ENCODE results near the gene NACC2. TPM values are rescaled to one million over a fixed set of nuclear protein-coding genes. Genes with fewer than 3 reads are reported as not detected.

The NACC2 gene
- total and polyA plus RNA-seq, 9 of the 15 experiments (the other 6 are each of a cell fraction or from before 2014, with no cell fraction given), result 0.70 to 25.1 (median 5.6) TPM

DNA sequence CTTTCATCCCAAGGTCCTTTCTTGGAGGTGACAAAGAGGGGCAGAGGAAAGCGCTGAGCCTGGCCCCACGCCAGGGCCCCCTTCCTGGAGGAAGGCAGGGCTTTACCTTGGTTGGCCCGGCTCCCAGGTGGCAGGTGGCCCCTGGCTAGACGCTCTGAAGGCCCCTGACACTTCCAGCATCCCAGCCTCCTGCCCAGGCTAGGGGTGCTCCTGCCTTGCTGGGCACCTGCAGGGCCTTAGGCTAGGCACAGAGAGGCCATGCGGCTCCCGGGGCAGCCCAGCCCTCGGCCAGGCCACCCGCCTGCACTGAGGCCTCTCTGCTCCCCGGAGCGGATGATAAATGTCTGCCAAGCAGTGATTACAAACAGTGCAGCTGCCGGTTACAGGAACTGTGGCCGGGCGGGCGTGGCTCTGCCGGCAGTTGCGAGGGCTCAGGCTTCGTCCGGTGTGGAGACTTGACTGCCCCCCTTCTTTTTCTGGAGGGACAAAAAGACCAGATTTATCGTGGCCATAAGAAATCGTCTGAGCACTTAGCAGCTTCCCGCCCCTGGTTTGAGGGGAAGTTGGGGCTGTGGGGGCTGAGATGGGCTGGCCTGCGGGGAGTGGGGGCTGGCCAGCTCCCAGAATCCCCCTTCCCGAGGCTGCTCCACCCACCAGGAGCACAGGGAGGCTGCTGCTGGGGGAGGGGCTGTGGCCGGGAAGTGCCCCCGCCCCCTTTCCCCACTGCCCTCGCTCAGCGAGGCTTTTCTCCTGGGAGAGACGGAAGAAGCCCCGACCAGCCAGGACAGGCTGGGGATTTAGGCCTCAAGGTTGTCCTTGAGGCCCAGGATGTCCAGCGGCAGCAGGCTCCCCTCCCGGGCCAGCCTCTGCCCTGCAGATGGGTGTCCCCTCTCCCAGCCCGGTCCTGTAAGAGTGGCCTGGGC is 102.3 kb downstream of the NACC2 start (continued):
- TF ChIP-seq, protein P1, sequence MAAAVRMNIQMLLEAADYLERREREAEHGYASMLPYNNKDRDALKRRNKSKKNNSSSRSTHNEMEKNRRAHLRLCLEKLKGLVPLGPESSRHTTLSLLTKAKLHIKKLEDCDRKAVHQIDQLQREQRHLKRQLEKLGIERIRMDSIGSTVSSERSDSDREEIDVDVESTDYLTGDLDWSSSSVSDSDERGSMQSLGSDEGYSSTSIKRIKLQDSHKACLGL (CRISPR knock-in tag; IDR thresholded peaks at IDR 0.05; ENCODE audit: borderline replicate concordance, poor library complexity, severe bottlenecking), result no peak
- no peak for TF ChIP-seq TAF7 (tag; IDR thresholded peaks at IDR 0.05)
- TF ChIP-seq GTF2E2 (tag; IDR thresholded peaks at IDR 0.05), result no peak
- TF ChIP-seq, protein P2, sequence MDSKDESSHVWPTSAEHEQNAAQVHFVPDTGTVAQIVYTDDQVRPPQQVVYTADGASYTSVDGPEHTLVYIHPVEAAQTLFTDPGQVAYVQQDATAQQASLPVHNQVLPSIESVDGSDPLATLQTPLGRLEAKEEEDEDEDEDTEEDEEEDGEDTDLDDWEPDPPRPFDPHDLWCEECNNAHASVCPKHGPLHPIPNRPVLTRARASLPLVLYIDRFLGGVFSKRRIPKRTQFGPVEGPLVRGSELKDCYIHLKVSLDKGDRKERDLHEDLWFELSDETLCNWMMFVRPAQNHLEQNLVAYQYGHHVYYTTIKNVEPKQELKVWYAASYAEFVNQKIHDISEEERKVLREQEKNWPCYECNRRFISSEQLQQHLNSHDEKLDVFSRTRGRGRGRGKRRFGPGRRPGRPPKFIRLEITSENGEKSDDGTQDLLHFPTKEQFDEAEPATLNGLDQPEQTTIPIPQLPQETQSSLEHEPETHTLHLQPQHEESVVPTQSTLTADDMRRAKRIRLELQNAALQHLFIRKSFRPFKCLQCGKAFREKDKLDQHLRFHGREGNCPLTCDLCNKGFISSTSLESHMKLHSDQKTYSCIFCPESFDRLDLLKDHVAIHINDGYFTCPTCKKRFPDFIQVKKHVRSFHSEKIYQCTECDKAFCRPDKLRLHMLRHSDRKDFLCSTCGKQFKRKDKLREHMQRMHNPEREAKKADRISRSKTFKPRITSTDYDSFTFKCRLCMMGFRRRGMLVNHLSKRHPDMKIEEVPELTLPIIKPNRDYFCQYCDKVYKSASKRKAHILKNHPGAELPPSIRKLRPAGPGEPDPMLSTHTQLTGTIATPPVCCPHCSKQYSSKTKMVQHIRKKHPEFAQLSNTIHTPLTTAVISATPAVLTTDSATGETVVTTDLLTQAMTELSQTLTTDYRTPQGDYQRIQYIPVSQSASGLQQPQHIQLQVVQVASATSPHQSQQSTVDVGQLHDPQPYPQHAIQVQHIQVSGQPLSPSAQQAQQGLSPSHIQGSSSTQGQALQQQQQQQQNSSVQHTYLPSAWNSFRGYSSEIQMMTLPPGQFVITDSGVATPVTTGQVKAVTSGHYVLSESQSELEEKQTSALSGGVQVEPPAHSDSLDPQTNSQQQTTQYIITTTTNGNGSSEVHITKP (IDR thresholded peaks at IDR 0.05; ENCODE audit: partially characterized antibody), result no peak
- TF ChIP-seq PRPF4 (IDR thresholded peaks at IDR 0.05; ENCODE audit: insufficient read depth, low read depth, low read length, poor library complexity, severe bottlenecking), result no peak
- peak; percentile 70 for TF ChIP-seq RBFOX2 (IDR thresholded peaks at IDR 0.05; ENCODE audit: low read depth, low read length)
- TF ChIP-seq CHCHD3 (CRISPR knock-in tag; IDR thresholded peaks at IDR 0.05), result no peak
- peak; percentile 60; the same call in 1 of the 2 replicates for TF ChIP-seq NCOA1 (IDR thresholded peaks at IDR 0.05; ENCODE audit: low read depth)
- TF ChIP-seq ZNF165 (CRISPR knock-in tag; IDR thresholded peaks at IDR 0.05; ENCODE audit: borderline replicate concordance), result no peak
- TF ChIP-seq ETV1 (tag; conservative IDR thresholded peaks at IDR 0.05; ENCODE audit: low read depth), result peak; percentile 96
- no peak; the same call in 1 of the 2 replicates for TF ChIP-seq BACH1 (tag; IDR thresholded peaks at IDR 0.05)
- no peak for TF ChIP-seq ZNF551 (CRISPR knock-in tag; IDR thresholded peaks at IDR 0.05)
- no peak for TF ChIP-seq FOXK1 (CRISPR knock-in tag; IDR thresholded peaks at IDR 0.05; ENCODE audit: borderline replicate concordance)
- peak; percentile 85 for TF ChIP-seq SMAD1 (IDR thresholded peaks at IDR 0.05; ENCODE audit: low read depth, low read length, partially characterized antibody)
- TF ChIP-seq, protein P3, sequence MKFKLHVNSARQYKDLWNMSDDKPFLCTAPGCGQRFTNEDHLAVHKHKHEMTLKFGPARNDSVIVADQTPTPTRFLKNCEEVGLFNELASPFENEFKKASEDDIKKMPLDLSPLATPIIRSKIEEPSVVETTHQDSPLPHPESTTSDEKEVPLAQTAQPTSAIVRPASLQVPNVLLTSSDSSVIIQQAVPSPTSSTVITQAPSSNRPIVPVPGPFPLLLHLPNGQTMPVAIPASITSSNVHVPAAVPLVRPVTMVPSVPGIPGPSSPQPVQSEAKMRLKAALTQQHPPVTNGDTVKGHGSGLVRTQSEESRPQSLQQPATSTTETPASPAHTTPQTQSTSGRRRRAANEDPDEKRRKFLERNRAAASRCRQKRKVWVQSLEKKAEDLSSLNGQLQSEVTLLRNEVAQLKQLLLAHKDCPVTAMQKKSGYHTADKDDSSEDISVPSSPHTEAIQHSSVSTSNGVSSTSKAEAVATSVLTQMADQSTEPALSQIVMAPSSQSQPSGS (CRISPR knock-in tag; IDR thresholded peaks at IDR 0.05), result no peak
- no peak for TF ChIP-seq GTF2A2 (tag; IDR thresholded peaks at IDR 0.05)
- TF ChIP-seq PHTF2 (CRISPR knock-in tag; IDR thresholded peaks at IDR 0.05), result no peak
- peak; percentile 47 for TF ChIP-seq GABPA (tag; conservative IDR thresholded peaks at IDR 0.05; ENCODE audit: low read depth)
- TF ChIP-seq RBBP5 (IDR thresholded peaks at IDR 0.05; ENCODE audit: borderline replicate concordance, insufficient read depth, low read length, poor library complexity, severe bottlenecking), result no peak
- TF ChIP-seq TFAM (CRISPR knock-in tag; conservative IDR thresholded peaks at IDR 0.05), result no peak
- no peak for TF ChIP-seq HNRNPUL1 (IDR thresholded peaks at IDR 0.05; ENCODE audit: low read length)
- no peak for TF ChIP-seq ZNF224 (CRISPR knock-in tag; IDR thresholded peaks at IDR 0.05)

Data from K562 (cell line).